ENCODE results near the gene CARD19. TPM values are rescaled to one million over a fixed set of nuclear protein-coding genes. Genes with fewer than 3 reads are reported as not detected.
A peak's percentile ranks its signal among the peaks of the same experiment; 100 is the strongest.

The CARD19 gene
- total RNA-seq, 1 experiment from 2014 or later = 31.4 TPM

- no peak for DNase-seq (ENCODE audit: low spot score)
- in situ Hi-C loops (cut with HindIII; ENCODE audit: low sequenced_read_pairs) = no loop called here
Measured at GRCh38 chr9:93128011-93128714, 32.1 kb downstream of the CARD19 start.

GRCh38 chr9:93128715-93129224, 32.8 kb downstream of the CARD19 start:
- peak; percentile 13 for DNase-seq (ENCODE audit: low spot score)
- in situ Hi-C loops (cut with HindIII; ENCODE audit: low sequenced_read_pairs) = no loop called here

- in situ Hi-C loops (cut with HindIII; ENCODE audit: low sequenced_read_pairs) = no loop called here
- DNase-seq (ENCODE audit: low spot score) = peak; percentile 56
Measured at GRCh38 chr9:93129286-93129685, 33.3 kb downstream of the CARD19 start.

GRCh38 chr9:93129691-93130500, 33.9 kb downstream of the CARD19 start:
- peak; percentile 49 for DNase-seq (ENCODE audit: low spot score)
- in situ Hi-C loops (cut with HindIII; ENCODE audit: low sequenced_read_pairs) = no loop called here

- peak; percentile 59 for DNase-seq (ENCODE audit: low spot score)
- in situ Hi-C loops (cut with HindIII; ENCODE audit: low sequenced_read_pairs) = no loop called here
Measured at GRCh38 chr9:93130861-93131481, 35.0 kb downstream of the CARD19 start.

- in situ Hi-C loops (cut with HindIII; ENCODE audit: low sequenced_read_pairs) = no loop called here
- peak; percentile 0 for DNase-seq (ENCODE audit: low spot score)
Measured at GRCh38 chr9:93131599-93132286, 35.7 kb downstream of the CARD19 start.

- DNase-seq (ENCODE audit: low spot score) = peak; percentile 80
- in situ Hi-C loops (cut with HindIII; ENCODE audit: low sequenced_read_pairs) = no loop called here
Measured at GRCh38 chr9:93132287-93132927, 36.4 kb downstream of the CARD19 start.

- DNase-seq (ENCODE audit: low spot score) = peak; percentile 36
- in situ Hi-C loops (cut with HindIII; ENCODE audit: low sequenced_read_pairs) = no loop called here
Measured at GRCh38 chr9:93132946-93133680, 37.1 kb downstream of the CARD19 start.

GRCh38 chr9:93133681-93134014, 37.6 kb downstream of the CARD19 start:
- peak; percentile 48 for DNase-seq (ENCODE audit: low spot score)
- in situ Hi-C loops (cut with HindIII; ENCODE audit: low sequenced_read_pairs) = no loop called here

- DNase-seq (ENCODE audit: low spot score) = peak; percentile 41
- in situ Hi-C loops (cut with HindIII; ENCODE audit: low sequenced_read_pairs) = no loop called here
Measured at GRCh38 chr9:93134015-93134739, 38.2 kb downstream of the CARD19 start, which contains the start of gene NINJ1. TSS of gene NINJ1 (minus strand) at chr9:93134251. CDS start at chr9:93134217, 34 bp downstream.

- no peak for DNase-seq (ENCODE audit: low spot score)
- in situ Hi-C loops (cut with HindIII; ENCODE audit: low sequenced_read_pairs) = no loop called here
Measured at GRCh38 chr9:93134740-93135444, 38.9 kb downstream of the CARD19 start.

GRCh38 chr9:93136011-93136440, 40.0 kb downstream of the CARD19 start:
- peak; percentile 87 for DNase-seq (ENCODE audit: low spot score)
- in situ Hi-C loops (cut with HindIII; ENCODE audit: low sequenced_read_pairs) = no loop called here

GRCh38 chr9:93137362-93137761, 41.3 kb downstream of the CARD19 start:
- DNase-seq (ENCODE audit: low spot score) = peak; percentile 21
- in situ Hi-C loops (cut with HindIII; ENCODE audit: low sequenced_read_pairs) = no loop called here

GRCh38 chr9:93138171-93138764, 42.3 kb downstream of the CARD19 start:
- peak; percentile 0 for DNase-seq (ENCODE audit: low spot score)
- in situ Hi-C loops (cut with HindIII; ENCODE audit: low sequenced_read_pairs) = no loop called here

- no peak for DNase-seq (ENCODE audit: low spot score)
- in situ Hi-C loops (cut with HindIII; ENCODE audit: low sequenced_read_pairs) = no loop called here
Measured at GRCh38 chr9:93139365-93140182, 43.6 kb downstream of the CARD19 start.
